Breast epithelium (tissue), 4 donors: ENCODE measurements around the gene PDE4D. TPM values are rescaled to one million over a fixed set of nuclear protein-coding genes. Genes with fewer than 3 reads are reported as not detected.

Experiments
- DNase-seq, 2 donors: peaks; one replicate each; pipeline ENCODE4 v3.0.0-alpha.2; 2019; ENCODE audit warnings: low spot score in 2 of 2
- H3K27ac ChIP-seq, 2 donors: fragments of 200-600 bp; sonication (generic) in 1 of 2; one replicate each; pipeline ENCODE4 v1.5.1; 2016 to 2019; ENCODE audit warnings: mild to moderate bottlenecking in 1 of 2
- H3K27me3 ChIP-seq, 2 donors: fragments of 200-600 bp; sonication (generic) in 1 of 2; one replicate each; pipeline versions ENCODE4 v1.5.1 to v1.6.0; 2017 to 2019; ENCODE audit warnings: control low read depth in 1 of 2, mild to moderate bottlenecking in 1 of 2
- H3K36me3 ChIP-seq: fragments of 200-600 bp; one replicate; pipeline ENCODE4 v1.5.1; 2019
- H3K4me1 ChIP-seq, 2 donors: fragments of 200-600 bp; sonication (generic); one replicate each; pipeline ENCODE4 v1.5.1; 2016 to 2019; ENCODE audit warnings: control low read depth in 1 of 2
- H3K4me3 ChIP-seq, 3 donors: fragments of 200-600 bp; sonication (generic); 1 replicate in 2 of 3; 2 replicates in 1 of 3; pipeline ENCODE4 v1.5.1; 2016 to 2019; ENCODE audit warnings: mild to moderate bottlenecking in 3 of 3, moderate library complexity in 2 of 3
- H3K9me3 ChIP-seq, 2 donors: fragments of 200-600 bp; sonication (generic) in 1 of 2; one replicate each; pipeline ENCODE4 v1.5.1; 2016 to 2019; ENCODE audit warnings: control low read depth in 1 of 2
- CTCF ChIP-seq, 3 donors: fragments of 450-650 bp; IDR thresholded peaks; one replicate each; pipeline ENCODE4 v1.5.1; 2016 to 2017; ENCODE audit warnings: antibody characterized with exemption in 3 of 3, mild to moderate bottlenecking in 3 of 3, moderate library complexity in 3 of 3
- POLR2A ChIP-seq: fragments of 450-650 bp; IDR thresholded peaks from one replicate; pipeline ENCODE4 v1.6.1; 2016; ENCODE audit warnings: antibody characterized with exemption, mild to moderate bottlenecking, moderate library complexity
- POLR2AphosphoS5 ChIP-seq, 3 donors: sonication (generic); formaldehyde crosslinking; IDR thresholded peaks; one replicate each; pipeline ENCODE4 v1.6.1; 2017; ENCODE audit warnings: antibody characterized with exemption in 3 of 3
- intact Hi-C: fragments of 100-400 bp; cut with DNase I; formaldehyde crosslinking; loops from one replicate; pipeline ENCODE4 v1.15.1; 2023; ENCODE audit warnings: low total_unique reads
- total RNA-seq, 3 donors: library from RNA; depleted of rRNA; stranded (reverse); fragments of >200 nt; gene quantifications; one replicate each; pipeline ENCODE4 v1.1.0, GENCODE V29; 2016

Gene PDE4D
- total RNA-seq, 3 donors from 2014 or later, result 14.4 to 37.4 (median 28.2) TPM

GRCh38 chr5:59525957-59526356, 367.6 kb downstream of the PDE4D start:
- Histone ChIP-seq H3K9me3 (no peaks in the 10 kb centered on the region), H3K36me3 (no peaks in the 10 kb centered on the region), H3K4me3 (no peak overlapping the region), H3K27me3 (no peaks in the 10 kb centered on the region), H3K27ac (no peak overlapping the region), H3K4me1 (no peaks in the 10 kb centered on the region)
- intact Hi-C loops, result loop anchor here (5.0 kb wide), 1 partner anchor 624 kb away; no protein-coding TSS in a partner anchor
- no peak for DNase-seq
- TF ChIP-seq POLR2A, result no peak
- no peak for TF ChIP-seq POLR2AphosphoS5 (IDR thresholded peaks at IDR 0.05)
- no peak for TF ChIP-seq CTCF (IDR thresholded peaks at IDR 0.05)

GRCh38 chr5:59525311-59525710, 368.2 kb downstream of the PDE4D start:
- Histone ChIP-seq H3K36me3 (no peaks in the 10 kb centered on the region), H3K9me3 (no peaks in the 10 kb centered on the region), H3K27me3 (no peaks in the 10 kb centered on the region), H3K4me3 (no peak overlapping the region), H3K4me1 (no peaks in the 10 kb centered on the region), H3K27ac (no peak overlapping the region)
- intact Hi-C loops, result loop anchor here (5.0 kb wide), 1 partner anchor 623 kb away; no protein-coding TSS in a partner anchor
- TF ChIP-seq CTCF (IDR thresholded peaks at IDR 0.05), result no peak
- no peak for TF ChIP-seq POLR2A
- TF ChIP-seq POLR2AphosphoS5 (IDR thresholded peaks at IDR 0.05), result no peak
- no peak for DNase-seq

GRCh38 chr5:59522201-59522831, 371.2 kb downstream of the PDE4D start:
- Histone ChIP-seq H3K9me3 (no peaks in the 10 kb centered on the region), H3K4me1 (no peaks in the 10 kb centered on the region), H3K27ac (no peak overlapping the region), H3K27me3 (no peaks in the 10 kb centered on the region), H3K36me3 (no peaks in the 10 kb centered on the region), H3K4me3 (no peak overlapping the region)
- intact Hi-C loops, result no loop called here
- DNase-seq, result no peak
- TF ChIP-seq CTCF (IDR thresholded peaks at IDR 0.05), result no peak
- TF ChIP-seq POLR2AphosphoS5 (IDR thresholded peaks at IDR 0.05), result no peak
- TF ChIP-seq POLR2A, result no peak

- Histone ChIP-seq H3K9me3 (no peaks in the 10 kb centered on the region), H3K4me1 (no peaks in the 10 kb centered on the region), H3K4me3 (no peak overlapping the region), H3K27ac (no peak overlapping the region), H3K36me3 (no peaks in the 10 kb centered on the region), H3K27me3 (no peaks in the 10 kb centered on the region)
- intact Hi-C loops, result no loop called here
- TF ChIP-seq POLR2AphosphoS5 (IDR thresholded peaks at IDR 0.05), result no peak
- TF ChIP-seq POLR2A, result no peak
- TF ChIP-seq CTCF (IDR thresholded peaks at IDR 0.05), result no peak
- no peak for DNase-seq
Measured at GRCh38 chr5:59521476-59521875, 372.1 kb downstream of the PDE4D start.

- no peak for DNase-seq
- TF ChIP-seq POLR2A (no peak), CTCF (IDR thresholded peaks at IDR 0.05) (no peak), POLR2AphosphoS5 (IDR thresholded peaks at IDR 0.05) (no peak)
- H3K27me3 ChIP-seq, result no peaks in the 10 kb centered on the region
- H3K4me3 ChIP-seq, result no peak overlapping the region
- no peaks in the 10 kb centered on the region for H3K36me3 ChIP-seq
- intact Hi-C loops, result no loop called here
- no peak overlapping the region for H3K27ac ChIP-seq
- H3K4me1 ChIP-seq, result no peaks in the 10 kb centered on the region
- H3K9me3 ChIP-seq, result no peaks in the 10 kb centered on the region
Measured at GRCh38 chr5:59519338-59519737, 374.2 kb downstream of the PDE4D start.
